Femur (tissue), 1 donor: ENCODE data around the gene MSN.
A peak's percentile ranks its signal among the peaks of the same experiment; 100 is the strongest.

Experiments
- DNase-seq: peaks from one replicate; pipeline ENCODE4 v3.0.0-alpha.2; 2017

The MSN gene

GRCh38 chrX:65674204-65674893 is 6.9 kb downstream of the MSN start:
- no peak for DNase-seq

DNA sequence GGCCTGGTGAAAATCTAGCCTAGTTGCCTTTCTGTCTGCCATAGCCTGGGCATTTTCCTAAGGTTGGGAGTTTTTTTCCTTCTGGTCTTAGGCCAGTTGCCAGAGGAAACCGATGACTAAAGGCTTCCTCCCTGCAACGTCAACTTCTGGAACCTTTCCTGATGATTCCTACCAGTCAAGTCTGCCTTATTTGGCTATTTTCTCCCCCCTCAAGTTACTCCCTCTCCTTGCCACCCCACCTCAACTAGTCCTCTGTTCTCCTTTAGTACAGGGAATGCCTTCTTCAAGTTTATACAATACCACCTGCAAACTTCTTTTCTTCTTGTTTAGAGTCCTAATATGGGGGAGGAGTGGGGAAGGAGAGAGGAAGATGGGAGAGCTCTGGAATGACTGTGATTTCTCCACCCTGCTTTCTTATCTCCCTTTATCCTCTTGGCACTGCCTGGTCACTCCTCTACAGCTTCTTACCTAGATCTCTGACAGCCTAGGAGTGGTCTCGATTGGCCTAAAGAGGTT is 10.6 kb downstream of the MSN start:
- peak; percentile 53 for DNase-seq

GRCh38 chrX:65679071-65679540 is 11.7 kb downstream of the MSN start:
- no peak for DNase-seq

GRCh38 chrX:65681810-65682209 is 14.4 kb downstream of the MSN start:
- DNase-seq, result no peak

DNA sequence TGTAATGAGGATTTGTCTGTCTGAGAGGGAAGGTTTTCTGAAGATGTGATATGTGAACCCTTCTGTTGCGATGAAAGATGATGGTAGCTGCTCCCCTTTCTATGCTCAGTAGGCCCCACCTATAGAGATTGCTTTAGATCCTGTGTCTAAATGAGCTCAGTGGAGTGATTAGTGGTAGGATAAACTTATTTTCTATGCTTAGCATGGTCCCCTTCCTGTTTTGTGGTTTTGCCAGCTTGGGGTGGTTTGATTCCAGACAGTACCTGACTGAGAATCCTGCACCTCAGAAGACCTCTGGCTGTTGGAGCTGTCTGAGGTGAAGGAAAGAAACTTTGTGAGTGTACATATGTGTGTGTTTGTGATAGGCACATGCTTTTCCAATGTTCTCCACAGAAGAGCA is 17.7 kb downstream of the MSN start:
- no peak for DNase-seq

GRCh38 chrX:65686236-65686635 is 18.8 kb downstream of the MSN start:
- DNase-seq, result no peak

GRCh38 chrX:65687367-65687766 is 19.9 kb downstream of the MSN start:
- no peak for DNase-seq

GRCh38 chrX:65688403-65688871 is 21.0 kb downstream of the MSN start:
- no peak for DNase-seq

DNA sequence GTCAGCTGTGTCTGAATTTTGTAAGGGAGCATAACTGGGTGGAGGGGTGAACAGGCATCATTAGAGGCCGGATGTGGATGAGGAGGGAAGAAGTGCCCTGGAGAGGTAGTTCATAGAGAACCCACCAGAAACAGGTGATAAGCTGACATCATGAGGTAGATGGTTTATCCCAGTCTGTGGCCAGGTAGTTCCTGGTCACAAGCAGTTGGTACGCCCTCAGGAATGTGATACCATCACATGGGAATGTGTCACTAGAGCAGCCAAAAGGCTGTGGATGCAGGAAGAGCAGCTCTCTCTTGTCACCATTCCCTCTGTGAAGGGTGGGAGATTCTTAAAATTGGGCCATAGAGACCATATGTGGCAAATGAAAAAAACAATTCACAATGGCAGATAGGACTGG is 21.9 kb downstream of the MSN start:
- no peak for DNase-seq

GRCh38 chrX:65690057-65690855 is 22.8 kb downstream of the MSN start:
- no peak for DNase-seq

- no peak for DNase-seq
Measured at GRCh38 chrX:65695849-65696449, 28.5 kb downstream of the MSN start.

GRCh38 chrX:65696613-65697012 is 29.2 kb downstream of the MSN start:
- DNase-seq, result no peak

GRCh38 chrX:65697211-65697641 is 29.8 kb downstream of the MSN start:
- no peak for DNase-seq

GRCh38 chrX:65697915-65698796 is 30.7 kb downstream of the MSN start:
- DNase-seq, result peak; percentile 55

GRCh38 chrX:65702956-65703355 is 35.5 kb downstream of the MSN start:
- DNase-seq, result no peak

GRCh38 chrX:65705439-65705838 is 38.0 kb downstream of the MSN start:
- DNase-seq, result no peak

- peak; percentile 30 for DNase-seq
Measured at GRCh38 chrX:65706041-65706828, 38.8 kb downstream of the MSN start.

GRCh38 chrX:65707151-65707550 is 39.7 kb downstream of the MSN start:
- DNase-seq, result no peak

- no peak for DNase-seq
Measured at GRCh38 chrX:65712005-65712806, 44.8 kb downstream of the MSN start.

DNA sequence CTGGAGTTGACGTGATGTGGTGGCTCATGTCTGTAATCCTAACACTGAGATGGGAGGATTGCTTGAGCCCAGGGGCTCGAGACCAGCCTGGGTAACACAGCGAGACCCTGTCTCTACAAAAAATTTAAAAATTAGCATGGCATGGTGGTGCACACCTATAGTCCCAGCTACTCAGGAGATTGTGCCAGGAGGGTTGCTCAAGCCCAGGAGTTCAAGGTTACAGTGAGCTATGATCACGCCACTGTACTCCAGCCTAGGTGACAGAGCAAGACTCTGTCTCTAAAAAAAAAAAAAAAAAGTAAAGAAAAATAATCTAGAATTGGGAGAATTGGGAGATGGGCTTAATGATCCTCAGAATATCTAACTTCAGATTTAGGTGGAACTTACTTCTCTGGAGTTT is 51.1 kb downstream of the MSN start:
- DNase-seq, result no peak
